Activated T-helper 1 cell treated with Interleukin-2 at 50 U/mL for 16 hours (primary cell): ENCODE results near the gene WRAP73.

ENCODE experiments used
- DNase-seq: peaks from one replicate; pipeline ENCODE4 v3.0.0-alpha.2; 2020; ENCODE audit warnings: low read depth

WRAP73 gene

DNA sequence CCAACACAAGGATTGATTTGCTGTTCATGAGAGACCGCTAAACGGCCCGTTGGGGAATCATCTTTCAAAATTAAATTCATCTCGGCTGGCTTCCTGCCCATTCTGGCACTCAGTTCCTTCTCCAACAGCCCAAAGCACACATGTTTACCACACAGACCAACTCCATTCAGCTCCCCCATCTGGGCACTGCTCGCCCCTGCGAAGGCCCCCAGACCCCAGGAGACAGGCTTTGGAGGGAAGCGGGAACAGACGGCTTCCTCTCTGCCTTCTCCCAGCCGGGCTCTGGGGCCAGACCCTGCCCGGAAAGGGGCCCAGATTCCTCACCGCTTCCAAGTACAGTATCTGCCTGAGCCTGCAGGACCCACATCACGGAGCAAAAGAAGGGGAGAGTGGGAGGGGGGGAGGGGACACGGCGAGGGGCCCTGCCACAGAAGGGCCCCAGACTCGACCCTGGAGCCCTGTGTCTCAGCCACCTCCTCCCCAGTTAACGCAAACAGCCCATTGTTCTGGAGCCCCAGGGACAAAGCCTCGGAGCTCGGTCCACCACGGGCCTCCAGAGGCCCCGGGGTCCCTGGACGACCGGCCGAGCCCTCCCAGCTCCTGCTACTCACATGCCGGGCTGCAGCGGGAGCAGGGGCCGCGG lies 39.3 kb downstream of the WRAP73 start:
- DNase-seq, result no peak

DNA sequence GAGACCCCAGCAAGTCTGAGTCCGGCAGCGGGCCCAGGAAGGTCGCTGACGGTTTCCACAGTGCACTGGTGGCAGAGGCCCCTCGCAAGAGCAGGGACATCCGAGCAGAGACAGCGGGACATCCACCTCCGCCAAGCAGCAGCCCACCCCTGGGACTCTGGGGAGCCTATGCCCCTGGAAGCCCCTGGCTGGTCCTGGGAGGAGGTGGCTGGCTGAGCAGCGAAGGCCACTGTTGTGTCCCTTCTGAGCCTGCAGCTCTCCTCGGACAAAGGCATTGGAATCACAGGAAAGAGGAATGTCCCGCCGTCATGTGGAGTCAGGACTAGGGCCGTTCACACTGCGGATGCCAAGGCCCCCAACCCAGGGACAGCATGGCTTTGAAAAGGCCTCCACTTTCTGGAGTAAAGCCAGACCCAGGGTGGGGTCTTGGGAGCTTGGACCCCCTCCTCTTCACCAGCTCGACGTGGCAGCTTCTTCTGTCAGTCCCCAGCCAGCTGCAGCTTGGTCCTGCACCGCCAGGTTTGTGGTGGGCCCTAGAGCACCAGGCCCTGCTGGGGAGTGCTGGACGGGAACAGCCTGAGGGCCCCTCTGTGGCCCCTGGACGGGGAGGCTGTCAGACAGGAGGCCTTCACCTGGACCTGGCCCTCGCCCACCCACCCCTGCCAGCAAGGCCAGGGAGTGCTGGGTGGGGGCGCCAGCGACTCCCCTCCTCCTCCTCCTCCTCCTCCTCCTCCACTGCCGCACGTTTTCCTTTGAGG lies 40.0 kb downstream of the WRAP73 start:
- DNase-seq, result no peak

DNA sequence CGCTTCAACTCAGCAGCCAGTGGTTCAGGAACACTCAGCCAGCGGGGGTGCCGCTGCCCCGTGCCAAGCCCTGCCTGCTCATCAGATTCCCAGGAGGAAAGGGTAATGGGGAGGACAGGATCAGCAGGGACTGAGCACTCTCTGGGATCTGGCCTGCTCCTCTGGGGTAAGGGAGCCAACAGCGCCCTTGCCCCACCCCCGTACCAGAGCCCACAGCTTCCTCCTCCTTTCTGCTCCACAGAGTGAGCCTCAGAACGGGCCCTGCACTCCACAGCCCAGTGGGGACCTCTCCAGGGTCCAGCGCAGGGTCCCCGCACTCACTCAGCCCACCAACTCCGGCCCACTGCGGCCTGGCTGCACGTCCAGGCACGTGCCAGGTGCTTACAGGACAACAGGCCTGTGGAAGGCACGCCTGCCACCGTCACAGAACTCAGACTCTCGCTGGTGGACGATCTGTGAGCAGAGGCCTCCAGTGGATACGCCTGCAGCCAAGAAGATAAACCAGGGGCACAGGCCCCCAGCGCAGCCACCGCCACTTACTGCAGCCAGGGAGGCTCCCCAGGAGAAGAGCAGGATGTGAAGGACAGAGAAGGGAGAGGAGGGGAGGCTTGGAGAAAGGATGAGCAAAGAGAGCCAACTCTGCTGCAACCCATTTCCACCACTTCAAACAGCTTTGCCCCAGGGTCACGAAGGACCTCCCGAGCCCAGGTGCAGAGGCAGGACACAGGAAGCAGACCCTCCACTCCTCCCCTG lies 40.7 kb downstream of the WRAP73 start:
- no peak for DNase-seq

DNA sequence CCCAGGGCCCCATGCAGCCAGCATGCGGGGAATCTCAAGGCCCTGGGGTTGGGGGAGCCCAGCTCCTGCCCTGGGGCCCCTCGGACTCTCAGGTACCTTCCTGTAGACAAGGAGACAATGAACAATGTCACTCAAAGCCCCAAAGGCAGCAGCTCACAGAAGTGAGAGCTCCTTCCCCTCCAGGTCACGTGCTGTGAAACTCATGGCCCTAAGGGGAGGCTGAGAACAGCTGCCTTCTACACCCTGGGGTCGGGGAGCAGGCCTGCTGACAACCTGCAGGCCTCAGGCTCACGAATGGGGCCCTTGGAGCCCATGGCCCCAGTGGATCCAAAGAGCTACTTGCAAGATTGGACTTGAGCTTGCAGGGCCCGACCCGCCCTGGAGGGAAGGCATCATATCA lies 41.7 kb downstream of the WRAP73 start:
- DNase-seq, result no peak

DNA sequence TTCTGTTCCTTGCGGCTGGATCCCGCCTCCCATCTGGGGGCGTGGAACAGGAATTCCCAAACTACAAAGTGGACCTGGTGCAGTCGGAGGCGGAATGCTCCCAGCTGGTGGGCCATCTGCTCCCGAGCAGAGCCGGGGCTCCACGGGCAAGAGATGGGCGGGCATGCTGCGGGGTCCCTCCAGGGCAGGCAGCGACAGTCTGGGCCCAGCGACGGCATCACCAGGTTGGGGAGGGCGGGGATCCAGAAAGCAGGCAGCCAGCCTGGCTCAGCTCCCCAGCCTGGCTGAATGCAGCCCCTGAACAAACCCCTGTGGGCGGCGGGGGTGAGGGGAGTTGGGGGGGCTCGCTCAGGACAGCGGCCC lies 42.2 kb downstream of the WRAP73 start:
- no peak for DNase-seq

DNA sequence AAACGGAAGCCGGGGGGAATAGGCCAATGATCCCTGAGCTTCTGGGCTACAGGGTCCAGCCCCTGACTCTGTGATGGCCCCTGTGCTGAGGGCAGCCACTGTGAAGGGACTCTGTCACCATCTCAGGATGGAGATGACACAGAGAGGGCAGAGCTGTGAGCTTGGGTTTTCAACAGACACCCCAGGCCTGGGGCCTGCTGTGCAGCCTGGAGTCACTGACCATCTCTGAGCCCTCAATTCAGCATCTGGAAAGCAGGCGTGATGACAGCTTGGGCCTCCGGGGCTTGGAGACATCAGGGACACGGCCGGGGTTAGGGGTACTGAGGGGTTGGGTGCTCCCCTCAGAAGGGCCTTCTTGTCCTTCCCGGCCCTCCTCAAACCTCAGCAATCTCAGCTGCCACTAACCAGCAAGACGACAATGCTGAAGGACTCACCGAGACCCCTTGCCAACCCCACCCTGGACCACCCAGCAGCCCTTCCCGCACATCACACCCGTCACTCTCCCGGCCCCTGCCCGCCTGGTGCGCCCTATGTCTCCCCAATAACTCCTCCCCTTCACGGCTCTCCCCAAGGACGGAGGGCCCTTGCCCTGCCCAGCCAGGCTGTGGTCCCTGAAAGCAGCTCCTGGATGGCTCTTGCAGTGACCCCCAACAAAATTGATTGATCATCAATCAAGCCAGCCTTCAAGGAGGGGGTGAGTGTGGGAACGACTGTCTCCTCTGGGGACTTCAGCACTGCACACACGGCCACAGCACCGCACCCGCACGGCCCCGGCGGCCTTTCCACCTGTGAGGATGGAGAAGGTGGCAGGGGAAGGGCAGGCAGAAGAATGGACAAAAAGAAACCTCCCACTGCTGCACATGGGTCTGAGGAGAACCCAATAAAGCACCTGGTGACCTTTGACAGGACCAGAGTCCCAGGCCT lies 42.9 kb downstream of the WRAP73 start:
- DNase-seq, result no peak

DNA sequence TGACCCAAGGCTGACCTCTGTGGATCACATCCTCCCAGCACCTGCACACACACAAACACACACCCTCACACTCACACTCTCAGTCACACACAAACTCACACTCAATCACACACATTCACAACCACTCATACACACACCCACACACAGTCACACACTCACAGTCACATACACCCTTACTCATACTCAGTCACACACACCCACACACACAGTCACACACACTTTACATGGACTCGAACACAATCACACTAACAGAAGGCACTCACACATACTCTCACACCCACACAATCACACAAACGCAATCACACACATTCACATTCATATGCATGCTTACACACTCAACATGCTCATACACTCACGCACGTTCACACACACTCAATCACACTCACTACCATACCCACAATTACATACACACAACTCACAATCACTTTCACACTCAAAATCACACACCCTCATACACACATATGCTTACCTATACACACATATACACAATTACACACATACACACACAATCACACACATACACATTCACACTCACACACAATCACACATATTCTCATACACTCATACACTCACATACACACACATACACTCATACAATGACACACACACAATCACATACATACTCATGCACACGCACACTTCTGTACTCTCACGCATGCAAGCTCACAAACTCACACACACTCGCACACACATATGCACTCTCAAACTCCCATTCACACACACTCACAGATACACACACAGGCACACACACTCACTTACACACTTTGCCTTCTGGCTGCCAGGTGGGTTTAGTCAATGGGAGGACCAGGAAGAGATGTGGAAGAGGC lies 44.7 kb downstream of the WRAP73 start:
- DNase-seq, result no peak

DNA sequence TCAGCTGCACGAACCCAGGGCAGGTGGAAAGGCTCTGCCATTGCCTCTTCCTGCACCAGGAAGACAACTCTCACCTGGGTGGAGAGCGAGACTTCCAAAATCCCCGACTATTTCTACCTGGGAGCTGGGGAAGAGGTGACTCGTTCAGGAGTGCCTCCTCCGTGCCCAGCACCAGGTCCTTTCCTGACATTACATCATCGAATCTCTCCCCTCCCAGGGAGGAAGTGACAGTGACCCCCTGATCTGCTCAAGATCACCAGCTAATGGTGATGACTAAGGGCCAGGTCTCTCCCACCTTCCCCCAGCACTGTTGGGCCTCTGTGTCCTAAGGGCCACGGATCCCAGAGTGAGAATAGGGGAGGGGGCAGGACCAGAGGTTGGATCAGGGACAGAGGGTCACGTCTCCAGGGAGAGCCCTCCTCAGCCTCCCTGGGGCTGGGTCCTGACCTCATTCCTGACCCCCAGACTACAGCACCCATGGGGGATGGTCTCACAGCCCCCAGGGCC lies 45.4 kb downstream of the WRAP73 start:
- no peak for DNase-seq

DNA sequence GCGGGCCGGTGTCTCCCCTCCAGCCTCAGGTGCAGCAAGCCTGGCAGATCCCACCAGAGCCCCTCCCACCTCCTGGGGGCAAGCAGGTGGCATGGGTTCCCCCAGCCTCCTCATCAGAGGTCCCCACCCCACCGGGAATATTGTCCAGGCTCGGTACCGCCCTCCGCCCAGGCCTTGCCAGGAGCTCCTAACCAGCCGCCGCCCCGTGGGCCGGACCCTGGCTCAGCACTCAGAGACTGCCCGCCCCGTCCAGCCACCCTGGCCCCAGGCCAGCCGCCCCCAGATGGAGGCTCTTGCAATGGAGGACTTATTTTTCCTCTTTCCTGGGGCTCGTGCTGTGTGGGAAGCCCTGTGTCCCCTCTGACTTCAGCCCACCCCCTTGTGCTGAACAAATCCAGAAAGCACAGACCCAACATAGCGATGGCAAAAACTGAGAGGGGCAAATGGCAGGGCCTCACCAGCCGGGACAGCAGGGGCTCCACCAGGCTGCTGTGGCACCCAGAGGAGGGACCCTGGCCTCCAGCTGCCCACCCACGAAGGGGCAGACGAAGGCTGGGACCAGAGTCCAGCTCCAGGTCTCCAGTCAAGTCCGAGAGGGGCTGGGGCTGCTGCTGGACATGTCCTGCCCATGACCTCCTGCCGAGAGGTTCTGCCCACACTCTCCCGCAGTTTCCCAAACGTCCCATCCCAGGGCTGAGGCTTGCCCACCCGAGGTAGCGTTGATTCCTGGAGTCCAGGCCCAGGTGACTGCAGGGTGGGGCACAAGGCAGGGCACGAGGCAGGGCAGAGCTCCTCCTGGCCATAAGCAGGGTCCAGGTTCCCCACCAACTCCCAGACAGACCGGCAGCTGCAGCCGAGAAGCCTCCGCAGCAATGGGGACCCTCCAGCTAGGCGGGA lies 46.1 kb downstream of the WRAP73 start:
- DNase-seq, result no peak

DNA sequence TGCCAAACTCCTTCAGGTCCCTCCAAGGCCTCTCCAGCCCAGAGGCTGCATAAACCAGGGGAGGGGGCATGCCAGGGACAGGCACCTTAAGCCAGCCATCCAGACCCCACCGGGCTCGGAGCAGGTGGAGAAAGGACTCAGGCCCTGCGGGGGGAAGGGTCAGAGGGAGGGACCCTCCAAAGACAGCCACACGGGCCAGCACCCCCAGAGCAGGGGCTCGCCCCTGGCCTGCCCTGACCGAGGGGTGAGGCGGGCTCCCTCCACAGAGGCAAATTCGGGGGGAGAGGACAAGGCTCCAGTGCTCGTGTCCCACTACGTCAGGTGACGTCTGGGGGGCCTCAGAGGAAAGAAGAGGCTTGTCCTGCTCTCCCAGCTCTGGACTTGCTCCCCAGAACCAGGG lies 46.7 kb downstream of the WRAP73 start:
- DNase-seq, result no peak

DNA sequence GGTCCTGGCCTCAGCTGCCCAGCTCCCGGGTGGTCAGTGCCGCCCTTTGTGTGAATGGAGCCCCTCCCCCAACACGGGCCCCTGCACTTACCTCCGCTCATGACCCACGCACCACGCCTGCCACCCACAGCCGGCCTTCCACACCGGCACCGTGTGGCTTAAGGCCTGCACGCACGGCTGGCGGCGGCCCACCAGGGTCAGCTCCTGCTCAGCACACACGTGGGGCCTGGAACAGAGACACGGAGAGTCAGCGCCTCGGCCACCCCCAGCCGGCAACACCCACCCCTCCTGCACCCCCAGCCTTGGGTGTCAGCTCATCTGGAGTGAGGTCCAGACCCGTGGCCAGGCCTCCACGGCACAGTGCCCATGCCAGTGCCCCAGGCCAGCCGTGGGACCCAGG lies 47.5 kb downstream of the WRAP73 start:
- no peak for DNase-seq

DNA sequence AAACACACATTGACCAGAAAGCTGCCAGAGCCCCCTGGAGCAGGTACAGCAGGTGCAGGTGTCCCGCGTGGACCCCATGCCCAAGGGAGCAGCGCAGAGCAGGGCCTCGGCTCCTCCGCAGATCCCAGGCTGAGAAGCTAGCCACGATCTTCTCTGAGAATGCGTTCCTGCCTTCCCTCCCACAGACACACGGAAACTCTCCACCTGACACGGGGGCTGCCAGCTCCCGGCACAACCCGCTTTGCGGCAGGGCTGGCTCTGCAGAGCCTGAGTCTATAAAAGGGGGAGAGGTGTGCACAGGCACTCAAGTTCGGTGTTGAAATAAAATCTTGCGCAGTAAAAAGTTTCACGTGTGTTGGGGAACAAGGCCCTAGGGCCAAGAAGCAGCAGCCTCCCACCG lies 48.2 kb downstream of the WRAP73 start:
- no peak for DNase-seq

DNA sequence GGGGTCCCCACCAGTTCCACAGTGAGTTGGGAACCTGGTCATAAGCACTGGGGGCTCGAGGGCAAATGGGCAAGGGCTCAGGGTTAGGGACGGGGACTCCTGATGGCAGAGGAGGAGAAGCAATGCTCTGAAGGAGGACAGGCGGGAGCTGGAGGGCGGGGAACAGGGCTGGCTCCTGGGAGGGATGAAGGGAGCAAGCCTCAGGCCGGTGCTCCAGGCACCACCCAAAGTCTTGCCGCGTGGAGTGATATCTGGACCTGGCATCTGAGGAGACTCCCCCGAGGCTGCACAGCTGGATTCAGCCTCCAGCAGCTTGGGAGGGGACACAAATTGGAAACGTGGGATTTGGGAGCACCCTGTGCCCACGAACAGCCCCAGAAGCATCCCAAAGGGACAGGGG lies 49.5 kb downstream of the WRAP73 start:
- DNase-seq, result no peak

DNA sequence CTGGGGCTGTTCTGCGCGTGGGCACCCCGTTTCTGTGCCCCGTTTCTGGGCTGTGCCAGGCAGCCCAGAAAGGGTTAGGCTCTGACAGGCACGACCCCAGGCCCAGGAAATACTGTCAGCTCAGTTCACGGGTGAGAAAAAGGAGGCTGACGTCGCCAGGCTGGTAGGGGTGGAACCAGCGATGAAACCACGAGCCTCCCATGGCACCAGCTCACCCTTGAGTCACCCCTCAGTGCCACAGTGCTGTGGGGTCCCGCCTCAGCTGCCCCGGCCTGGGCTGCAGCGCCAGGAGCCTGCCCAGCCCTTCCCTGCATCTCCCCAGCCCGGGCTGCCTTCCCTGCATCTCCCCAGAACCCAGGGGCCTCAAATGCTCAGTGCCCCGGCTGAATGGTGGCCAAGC lies 50.1 kb downstream of the WRAP73 start:
- no peak for DNase-seq

DNA sequence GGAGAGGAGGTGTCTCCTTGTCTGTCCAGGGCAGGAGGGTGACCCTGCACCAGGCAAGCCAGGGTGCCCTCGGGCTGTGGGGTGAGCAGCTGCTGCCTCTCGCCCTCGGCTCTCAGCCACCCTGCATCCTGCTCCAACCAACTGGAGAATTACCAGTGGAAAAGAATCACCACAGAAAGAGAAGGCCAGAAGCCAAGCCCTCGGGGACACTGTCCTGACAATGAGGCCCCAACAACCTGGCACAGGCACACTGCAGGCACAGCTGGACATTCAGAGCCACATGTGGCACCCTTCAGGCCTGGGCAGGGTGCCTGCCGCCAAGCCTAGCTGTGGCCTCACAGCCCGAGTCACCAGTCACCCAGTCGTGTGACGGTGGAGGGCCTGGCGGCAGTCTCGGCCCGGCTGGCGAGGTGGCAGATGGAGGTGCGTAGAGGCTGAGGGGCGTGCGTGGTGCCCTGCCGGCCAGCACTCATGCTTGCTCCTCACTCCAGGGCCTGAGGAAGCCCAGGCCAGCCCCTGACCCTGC lies 50.6 kb downstream of the WRAP73 start:
- DNase-seq, result no peak

DNA sequence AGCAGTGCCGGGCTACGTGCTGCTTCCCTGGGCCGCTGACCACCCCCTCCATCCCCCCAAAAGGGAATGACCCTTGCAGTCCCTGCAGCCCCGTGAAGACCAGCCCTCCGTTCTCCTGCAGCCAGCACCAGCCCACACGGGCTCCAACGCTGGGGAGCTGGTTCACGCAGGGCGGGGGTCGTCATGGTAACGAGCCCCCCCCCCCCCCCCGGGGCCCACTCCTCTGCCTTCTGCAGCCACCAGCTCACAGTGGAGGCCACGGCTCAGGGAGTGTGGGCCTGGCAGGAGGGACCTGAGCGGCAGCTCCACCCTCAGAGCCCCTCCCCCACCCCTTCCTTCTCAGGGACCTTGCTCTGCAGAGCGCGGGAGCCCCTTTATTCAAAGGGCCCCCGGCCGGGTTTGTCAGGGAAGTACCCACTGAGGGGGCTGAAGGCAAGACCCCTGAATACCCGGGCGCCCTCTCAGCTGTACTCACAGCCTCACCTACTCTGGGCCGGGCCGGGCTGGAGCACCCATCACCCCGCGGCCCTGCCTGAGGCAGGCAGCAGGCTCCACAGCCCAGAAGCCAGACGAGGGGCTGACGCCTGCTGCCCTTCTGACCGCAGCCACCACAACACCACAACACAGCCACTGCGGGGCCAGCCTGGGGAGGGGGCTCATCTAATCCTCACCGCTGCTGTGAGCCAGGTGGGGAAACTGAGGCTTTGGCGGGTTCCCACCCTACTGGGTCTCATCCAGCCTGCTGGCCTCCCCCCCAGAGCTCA lies 51.2 kb downstream of the WRAP73 start:
- no peak for DNase-seq

DNA sequence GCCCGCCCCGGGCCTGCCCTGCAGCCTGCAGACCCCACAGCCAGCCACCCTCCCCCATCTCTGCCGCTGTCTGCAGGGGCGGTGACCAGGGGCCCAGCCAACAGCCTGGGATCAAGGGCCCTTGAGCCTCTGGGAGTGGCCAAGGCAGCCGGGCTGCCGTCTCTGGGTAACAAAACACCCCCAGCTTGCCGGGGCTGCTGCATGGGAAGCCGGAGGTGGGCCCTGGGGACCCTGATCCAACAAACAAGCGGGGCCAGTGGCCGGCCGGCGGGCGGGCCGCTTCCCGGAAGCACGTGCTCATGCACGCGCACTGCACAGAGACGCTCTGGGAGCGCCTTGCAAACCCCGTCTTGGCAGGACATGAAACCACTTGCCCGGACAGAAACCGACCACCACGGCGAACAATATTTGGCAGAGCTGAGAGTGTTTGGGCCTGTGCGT lies 51.8 kb downstream of the WRAP73 start:
- no peak for DNase-seq

DNA sequence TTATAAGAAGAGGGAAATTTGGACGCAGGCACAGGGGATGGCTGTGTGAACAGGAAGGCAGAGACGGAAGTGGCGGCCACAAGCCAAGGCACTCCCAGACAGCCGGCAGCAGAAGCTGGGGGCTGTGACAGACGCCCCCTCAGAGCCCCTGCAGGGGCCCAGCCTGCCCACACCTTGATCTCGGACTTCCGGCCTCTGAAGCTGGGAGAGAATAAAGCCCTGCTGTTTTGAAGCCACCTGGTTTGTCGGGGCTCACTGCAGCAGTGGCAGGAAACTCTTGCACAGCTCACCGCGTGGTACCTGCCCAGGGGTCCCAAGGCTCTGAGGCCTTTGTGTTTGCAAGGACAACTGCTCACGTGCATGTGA lies 52.3 kb downstream of the WRAP73 start:
- DNase-seq, result no peak
